PC-3 (cell line): ENCODE data around the gene WNK2.

Experiments
- EZH2 ChIP-seq: fragments of 300-600 bp; sonication (generic); IDR thresholded peaks from one replicate; pipeline ENCODE4 v1.6.1; 2017; ENCODE audit warnings: antibody characterized with exemption, mild to moderate bottlenecking, low read length; ENCODE audit not compliant: unreplicated experiment
- TF ChIP-seq, protein P1 (sequence below): fragments of 300-600 bp; sonication (generic); conservative IDR thresholded peaks from 2 replicates; pipeline ENCODE4 v1.5.1; 2017; ENCODE audit warnings: antibody characterized with exemption, low read depth, mild to moderate bottlenecking, low read length

DNA sequence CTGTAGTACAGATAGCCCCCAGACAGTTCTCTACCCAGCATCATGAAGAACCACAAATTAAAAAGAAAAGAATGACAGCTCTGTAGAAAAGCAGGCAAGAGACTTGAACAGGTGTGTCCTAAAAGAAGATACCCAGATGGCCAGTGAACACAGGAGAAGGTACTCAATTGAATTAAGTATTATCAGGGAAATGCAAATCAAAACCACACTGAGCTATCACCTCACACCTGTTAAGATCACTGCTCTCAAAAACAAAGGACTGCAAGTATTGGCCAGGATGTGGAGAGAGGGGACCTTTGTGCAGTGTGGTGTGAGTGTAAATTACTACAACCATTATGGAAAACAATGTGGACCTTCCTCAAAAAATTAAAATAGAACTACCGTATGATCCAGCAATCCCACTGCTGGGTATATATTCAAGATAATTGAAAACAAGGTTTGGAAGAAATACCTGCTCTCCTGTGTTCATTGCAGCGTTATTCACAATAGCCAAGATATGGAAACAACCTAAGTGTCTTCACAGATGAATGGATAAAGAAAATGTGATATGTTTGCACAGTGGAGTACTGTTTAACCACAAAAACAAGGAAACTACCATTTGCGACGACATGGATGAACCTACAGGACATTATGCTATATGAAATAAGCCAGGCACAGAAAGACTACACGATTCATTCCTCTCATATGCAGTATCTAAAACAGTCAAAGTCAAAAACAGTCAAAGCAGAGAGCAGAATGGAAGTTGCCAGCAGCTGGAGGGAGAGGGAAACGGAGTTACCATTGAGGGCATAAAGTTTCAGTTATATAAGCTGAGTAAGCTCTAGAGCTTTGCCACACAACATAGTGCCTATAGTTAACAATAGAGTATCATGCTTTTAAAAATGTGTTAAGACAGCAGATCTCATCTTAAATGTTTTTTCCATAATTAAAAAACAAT is 102.6 kb downstream of the WNK2 start:
- TF ChIP-seq, protein P1, sequence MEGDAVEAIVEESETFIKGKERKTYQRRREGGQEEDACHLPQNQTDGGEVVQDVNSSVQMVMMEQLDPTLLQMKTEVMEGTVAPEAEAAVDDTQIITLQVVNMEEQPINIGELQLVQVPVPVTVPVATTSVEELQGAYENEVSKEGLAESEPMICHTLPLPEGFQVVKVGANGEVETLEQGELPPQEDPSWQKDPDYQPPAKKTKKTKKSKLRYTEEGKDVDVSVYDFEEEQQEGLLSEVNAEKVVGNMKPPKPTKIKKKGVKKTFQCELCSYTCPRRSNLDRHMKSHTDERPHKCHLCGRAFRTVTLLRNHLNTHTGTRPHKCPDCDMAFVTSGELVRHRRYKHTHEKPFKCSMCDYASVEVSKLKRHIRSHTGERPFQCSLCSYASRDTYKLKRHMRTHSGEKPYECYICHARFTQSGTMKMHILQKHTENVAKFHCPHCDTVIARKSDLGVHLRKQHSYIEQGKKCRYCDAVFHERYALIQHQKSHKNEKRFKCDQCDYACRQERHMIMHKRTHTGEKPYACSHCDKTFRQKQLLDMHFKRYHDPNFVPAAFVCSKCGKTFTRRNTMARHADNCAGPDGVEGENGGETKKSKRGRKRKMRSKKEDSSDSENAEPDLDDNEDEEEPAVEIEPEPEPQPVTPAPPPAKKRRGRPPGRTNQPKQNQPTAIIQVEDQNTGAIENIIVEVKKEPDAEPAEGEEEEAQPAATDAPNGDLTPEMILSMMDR, result no peak
- TF ChIP-seq EZH2, result no peak
